GM23338 (cell line): ENCODE results near the gene TMEM132D. TPM values are rescaled to one million over a fixed set of nuclear protein-coding genes. Genes with fewer than 3 reads are reported as not detected.

Experiments
- ATAC-seq: fragments of 200-7000 bp; cut with Tn5 transposase; 3 replicates; pipeline ENCODE4 v1.9.1; 2020
- DNase-seq: peaks from one replicate; pipeline ENCODE4 v3.0.0-alpha.2; 2015; ENCODE audit warnings: low spot score
- H2AFZ ChIP-seq: fragments of 200-600 bp; sonication (generic); 2 replicates; pipeline ENCODE4 v1.8.0; 2016; ENCODE audit warnings: antibody characterized with exemption, mild to moderate bottlenecking, moderate library complexity
- H3F3A ChIP-seq: fragments of 200-600 bp; sonication (generic); replicated peaks from 2 replicates; pipeline ENCODE4 v1.8.0; 2017; ENCODE audit warnings: antibody characterized with exemption, mixed run types, low read depth
- H3K27ac ChIP-seq: fragments of 200-600 bp; sonication (generic); 2 replicates; pipeline ENCODE4 v1.6.1; 2016; ENCODE audit warnings: low read depth
- H3K27me3 ChIP-seq: fragments of 200-600 bp; sonication (generic); 2 replicates; pipeline ENCODE4 v1.8.0; 2016; ENCODE audit warnings: mild to moderate bottlenecking, mixed run types, moderate library complexity; ENCODE audit not compliant: insufficient read depth
- H3K36me3 ChIP-seq: fragments of 200-600 bp; sonication (generic); 2 replicates; pipeline ENCODE4 v1.8.0; 2016; ENCODE audit warnings: mild to moderate bottlenecking; ENCODE audit not compliant: insufficient read depth
- H3K4me1 ChIP-seq: fragments of 200-600 bp; sonication (generic); 2 replicates; pipeline ENCODE4 v1.8.0; 2016; ENCODE audit warnings: mild to moderate bottlenecking, moderate library complexity; ENCODE audit not compliant: insufficient read depth
- H3K4me2 ChIP-seq: fragments of 200-600 bp; sonication (generic); 2 replicates; pipeline ENCODE4 v1.7.1; 2017; ENCODE audit warnings: mixed run types
- H3K4me3 ChIP-seq: fragments of 200-600 bp; sonication (generic); 2 replicates; pipeline ENCODE4 v1.6.1; 2016; ENCODE audit warnings: mixed run types
- H3K79me2 ChIP-seq: fragments of 200-600 bp; sonication (generic); replicated peaks from 2 replicates; pipeline ENCODE4 v1.8.0; 2017; ENCODE audit warnings: mild to moderate bottlenecking; ENCODE audit not compliant: insufficient read depth
- H3K9me2 ChIP-seq: fragments of 200-600 bp; sonication (generic); 2 replicates; pipeline ENCODE4 v1.8.0; 2017; ENCODE audit not compliant: insufficient read depth
- H4K20me1 ChIP-seq: fragments of 200-600 bp; sonication (generic); replicated peaks from 2 replicates; pipeline ENCODE4 v1.8.0; 2017; ENCODE audit warnings: mild to moderate bottlenecking; ENCODE audit not compliant: insufficient read depth
- H3K27ac Mint-ChIP-seq: 2 replicates; pipeline ENCODE4 v1.8.0; 2020; ENCODE audit warnings: inconsistent platforms, mild to moderate bottlenecking, moderate library complexity, mixed read lengths
- H3K27me3 Mint-ChIP-seq: 3 replicates; pipeline ENCODE4 v1.8.0; 2022; ENCODE audit warnings: low read depth, mild to moderate bottlenecking, moderate library complexity, mixed read lengths, inconsistent platforms; ENCODE audit not compliant: insufficient read depth, poor library complexity
- H3K36me3 Mint-ChIP-seq: 3 replicates; pipeline ENCODE4 v1.8.0; 2021; ENCODE audit warnings: low read depth, mild to moderate bottlenecking, inconsistent platforms, moderate library complexity, mixed read lengths
- H3K4me1 Mint-ChIP-seq: 3 replicates; pipeline ENCODE4 v1.8.0; 2020; ENCODE audit warnings: mild to moderate bottlenecking, inconsistent platforms, mixed read lengths
- H3K4me3 Mint-ChIP-seq: 3 replicates; pipeline ENCODE4 v1.8.0; 2021; ENCODE audit warnings: moderate library complexity, mild to moderate bottlenecking, inconsistent platforms, mixed read lengths
- H3K9me3 Mint-ChIP-seq: 3 replicates; pipeline ENCODE4 v1.8.0; 2020; ENCODE audit warnings: moderate library complexity, mild to moderate bottlenecking, inconsistent platforms, mixed read lengths
- CREB1 ChIP-seq: fragments of 250-450 bp; sonication (Bioruptor Pico); IDR thresholded peaks from 2 replicates; pipeline ENCODE4 v1.5.0; 2020; ENCODE audit warnings: low read depth, mild to moderate bottlenecking, moderate library complexity
- CTCF ChIP-seq, 2 experiments: fragments of 200-600 bp in 1 of 2; sonication (generic) in 1 of 2; conservative IDR thresholded peaks; 2 replicates each; pipeline versions ENCODE4 v1.5.1 to v1.6.1; 2016 to 2017; ENCODE audit warnings: antibody characterized with exemption in 2 of 2, low read depth in 2 of 2, mild to moderate bottlenecking in 2 of 2, moderate library complexity in 1 of 2
- NANOG ChIP-seq: IDR thresholded peaks from 2 replicates; pipeline ENCODE4 v1.6.1; 2016; ENCODE audit warnings: antibody characterized with exemption, borderline replicate concordance
- POLR2AphosphoS5 ChIP-seq: IDR thresholded peaks from 2 replicates; pipeline ENCODE4 v1.6.1; 2016; ENCODE audit warnings: antibody characterized with exemption, low read depth
- REST ChIP-seq: IDR thresholded peaks from one replicate; pipeline ENCODE4 v1.6.1; 2018; ENCODE audit warnings: antibody characterized with exemption; ENCODE audit not compliant: unreplicated experiment
- ZNF114 ChIP-seq: fragments of 250-450 bp; sonication (Bioruptor Pico); IDR thresholded peaks from 2 replicates; pipeline ENCODE4 v1.5.0; 2020; ENCODE audit warnings: mild to moderate bottlenecking, moderate library complexity
- ZNF331 ChIP-seq: fragments of 250-450 bp; sonication (Bioruptor Pico); IDR thresholded peaks from 2 replicates; pipeline ENCODE4 v1.5.0; 2020; ENCODE audit warnings: low read depth, mild to moderate bottlenecking, moderate library complexity
- long read RNA-seq: library from polyadenylated mRNA; unstranded; transcript quantifications from one replicate; pipeline ENCODE4 v2.0.0, GENCODE V29; 2020; ENCODE audit not compliant: unreplicated experiment
- polyA plus RNA-seq: library from polyadenylated mRNA; unstranded; fragments of >200 nt; fragmentation: Nextera tagmentation; extraction: Ambion mirVana; gene quantifications from 2 replicates; pipeline ENCODE4 v1.2.1, GENCODE V29; 2016
- total RNA-seq: library from RNA; depleted of rRNA; stranded (reverse); fragments of >200 nt; shearing (Covaris generic); gene quantifications from 2 replicates; pipeline ENCODE4 v1.2.3, GENCODE V29; 2014; rRNA removed

The TMEM132D gene
- 4.7 and 5.3 TPM in 2 replicates for total RNA-seq
- polyA plus RNA-seq = 0.44 and 0.57 TPM in 2 replicates
- long read RNA-seq = 0 reads

- H3K27ac ChIP-seq = no peak within 1 kb of the TSS
- H3K27me3 ChIP-seq = peaks cover 52% of the 10 kb centered on the region
- H3K36me3 ChIP-seq = 0 out of 2 replicates have a peak, but pooled peaks cover 4% of the 10 kb centered on the region
- no peak within 1 kb of the TSS for H3K27ac Mint-ChIP-seq
- H3K4me1 ChIP-seq = peaks cover 7% of the 10 kb centered on the region; the same call in 1 of the 2 replicates
- peaks cover 63% of the 10 kb centered on the region for H3K36me3 Mint-ChIP-seq
- peaks cover 10% of the 10 kb centered on the region; the same call in 1 of the 2 replicates for H4K20me1 ChIP-seq
- no peaks in the 10 kb centered on the region for H3F3A ChIP-seq
- ATAC-seq (no peak), DNase-seq (peak; percentile 60)
- H3K4me2 ChIP-seq = peak within 1 kb of the TSS; percentile 77
- H3K9me3 Mint-ChIP-seq = peaks cover 49% of the 10 kb centered on the region
- TF ChIP-seq CREB1 (CRISPR knock-in tag) (no peak), CTCF (conservative IDR thresholded peaks at IDR 0.05; ENCODE audit: low read depth in 2 of 2) (no peak), POLR2AphosphoS5 (peak; percentile 36; the same call in 1 of the 2 replicates), REST (no peak), NANOG (no peak)
- peak within 1 kb of the TSS; percentile 63 for H3K4me3 ChIP-seq
- no peaks in the 10 kb centered on the region for H3K4me1 Mint-ChIP-seq
- H3K79me2 ChIP-seq = peaks cover 32% of the 10 kb centered on the region
- no peaks in the 10 kb centered on the region for H3K9me2 ChIP-seq
- no peak within 1 kb of the TSS for H3K4me3 Mint-ChIP-seq
- 0 out of 2 replicates have a peak within 1 kb of the TSS, but pooled peaks have one; percentile 18 for H2AFZ ChIP-seq
- peaks cover 1% of the 10 kb centered on the region for H3K27me3 Mint-ChIP-seq
Observed at GRCh38 chr12:129903956-129904829, at the start of gene TMEM132D. TMEM132D (minus strand) TSS chr12:129904025.

DNA sequence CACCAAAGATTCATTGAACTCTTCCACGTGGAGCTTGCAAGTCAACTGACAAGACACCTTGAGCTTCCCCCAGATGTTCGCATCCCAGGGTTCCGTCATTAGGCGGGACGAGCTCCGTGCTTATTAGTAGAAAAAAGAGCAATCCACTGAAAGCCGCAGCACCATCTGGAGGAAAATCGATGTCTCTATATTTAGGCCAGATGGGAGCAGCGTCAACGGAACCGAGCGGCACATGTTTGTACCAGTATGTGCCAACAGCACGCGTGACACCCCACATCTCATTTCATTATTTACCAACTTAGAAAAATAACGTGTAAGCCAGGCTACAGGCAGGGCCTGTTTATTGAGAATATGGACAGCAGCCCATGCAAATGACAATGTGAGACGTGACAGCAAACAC is 45.8 kb upstream of the TMEM132D start:
- no peak overlapping the region for H3K27ac ChIP-seq
- DNase-seq (no peak), ATAC-seq (no peak)
- no peak overlapping the region for H3K4me2 ChIP-seq
- H3K4me1 Mint-ChIP-seq = no peaks in the 10 kb centered on the region
- H3K9me3 Mint-ChIP-seq = peaks cover 100% of the 10 kb centered on the region
- no peaks in the 10 kb centered on the region for H3F3A ChIP-seq
- no peaks in the 10 kb centered on the region for H4K20me1 ChIP-seq
- H3K36me3 ChIP-seq = no peaks in the 10 kb centered on the region
- H3K4me3 ChIP-seq = no peak overlapping the region
- H3K27ac Mint-ChIP-seq = no peak overlapping the region
- H3K79me2 ChIP-seq = no peaks in the 10 kb centered on the region
- H3K27me3 ChIP-seq = peaks cover 4% of the 10 kb centered on the region; the same call in 1 of the 2 replicates
- no peak overlapping the region for H3K4me3 Mint-ChIP-seq
- H3K36me3 Mint-ChIP-seq = peaks cover 44% of the 10 kb centered on the region
- H3K9me2 ChIP-seq = no peaks in the 10 kb centered on the region
- no peaks in the 10 kb centered on the region for H3K4me1 ChIP-seq
- H3K27me3 Mint-ChIP-seq = peaks cover 4% of the 10 kb centered on the region
- TF ChIP-seq POLR2AphosphoS5 (no peak), REST (no peak), ZNF331 (no peak), ZNF114 (CRISPR knock-in tag) (no peak), CREB1 (CRISPR knock-in tag) (no peak)
- no peak overlapping the region for H2AFZ ChIP-seq
